PC-3 (cell line): Measurements from ENCODE around the gene CD320. TPM values are rescaled to one million over a fixed set of nuclear protein-coding genes. Genes with fewer than 3 reads are reported as not detected.
"Not testable (repeated sequence)": the region's sequence is repeated elsewhere in the genome, so short reads cannot be mapped to it uniquely, and the experiment has no call there.

Source experiments
- ATAC-seq: fragments of 200-7000 bp; cut with Tn5 transposase; 2 replicates; pipeline ENCODE4 v1.9.1; 2020; ENCODE audit warnings: mild to moderate bottlenecking, moderate library complexity
- BruUV-seq: library from RNA; stranded (reverse); fragments of 400-500 nt; replicated peaks from 2 replicates; lab custom pipeline; 2021; lab: Mats Ljungman, UMichigan
- CTCF ChIA-PET: fragments of 300-600 bp; sonication (Branson Sonifier 250); formaldehyde crosslinking; loops from one replicate; lab custom pipeline; 2022; ENCODE audit warnings: antibody characterized with exemption; lab: Charles Lee
- POLR2A ChIA-PET: fragments of 300-600 bp; sonication (Branson Sonifier 250); formaldehyde crosslinking; loops from one replicate; lab custom pipeline; 2022; ENCODE audit warnings: antibody characterized with exemption; ENCODE audit not compliant: unreplicated experiment; lab: Charles Lee
- DNase-seq: peaks from one replicate; pipeline ENCODE4 v3.0.0-alpha.2; 2015
- H2AFZ ChIP-seq: fragments of 300-600 bp; sonication (generic); 2 replicates; pipeline ENCODE4 v1.6.0; 2016; ENCODE audit warnings: antibody characterized with exemption, low read length
- H3F3A ChIP-seq: fragments of 300-600 bp; sonication (generic); one replicate; pipeline ENCODE4 v1.6.0; 2017; ENCODE audit warnings: antibody characterized with exemption, low read length, control low read depth, mild to moderate bottlenecking; ENCODE audit not compliant: unreplicated experiment
- H3K27ac ChIP-seq: fragments of 300-600 bp; sonication (generic); 2 replicates; pipeline ENCODE4 v1.5.1; 2016; ENCODE audit warnings: mild to moderate bottlenecking, low read length
- H3K27me3 ChIP-seq: fragments of 300-600 bp; sonication (generic); 2 replicates; pipeline ENCODE4 v1.6.1; 2016; ENCODE audit warnings: low read length, mixed read lengths
- H3K36me3 ChIP-seq: fragments of 300-600 bp; sonication (generic); 2 replicates; pipeline ENCODE4 v1.6.1; 2016; ENCODE audit warnings: low read depth, mixed run types, low read length, mixed read lengths
- H3K4me1 ChIP-seq: fragments of 300-600 bp; sonication (generic); 2 replicates; pipeline ENCODE4 v1.5.1; 2016; ENCODE audit warnings: low read length; ENCODE audit not compliant: insufficient read depth
- H3K4me2 ChIP-seq: fragments of 300-600 bp; sonication (generic); 2 replicates; pipeline ENCODE4 v1.6.0; 2016; ENCODE audit warnings: low read length
- H3K4me3 ChIP-seq: fragments of 300-600 bp; sonication (generic); 2 replicates; pipeline ENCODE4 v1.5.1; 2016; ENCODE audit warnings: mild to moderate bottlenecking, low read length, mixed read lengths
- H3K79me2 ChIP-seq: fragments of 300-600 bp; sonication (generic); 2 replicates; pipeline ENCODE4 v1.6.1; 2017; ENCODE audit warnings: low read length, mixed read lengths
- H3K9ac ChIP-seq: fragments of 300-600 bp; sonication (generic); 2 replicates; pipeline ENCODE4 v1.6.0; 2016; ENCODE audit warnings: mild to moderate bottlenecking, low read length
- H3K9me2 ChIP-seq: fragments of 300-600 bp; sonication (generic); replicated peaks from 2 replicates; pipeline ENCODE4 v1.6.1; 2016; ENCODE audit warnings: mixed run types, low read length, mixed read lengths
- H3K9me3 ChIP-seq: fragments of 300-600 bp; sonication (generic); 2 replicates; pipeline ENCODE4 v1.6.1; 2016; ENCODE audit warnings: low read length, mixed read lengths
- H4K20me1 ChIP-seq: fragments of 300-600 bp; sonication (generic); 2 replicates; pipeline ENCODE4 v1.6.1; 2016; ENCODE audit warnings: low read length, mixed read lengths
- CTCF ChIP-seq: fragments of 300-600 bp; sonication (generic); conservative IDR thresholded peaks from 2 replicates; pipeline ENCODE4 v1.5.1; 2017; ENCODE audit warnings: antibody characterized with exemption, low read depth, mild to moderate bottlenecking, low read length
- EZH2 ChIP-seq: fragments of 300-600 bp; sonication (generic); IDR thresholded peaks from one replicate; pipeline ENCODE4 v1.6.1; 2017; ENCODE audit warnings: antibody characterized with exemption, mild to moderate bottlenecking, low read length; ENCODE audit not compliant: unreplicated experiment
- EZH2phosphoT487 ChIP-seq: fragments of 300-600 bp; sonication (generic); IDR thresholded peaks from 2 replicates; pipeline ENCODE4 v1.6.1; 2018; ENCODE audit warnings: mild to moderate bottlenecking, antibody characterized with exemption, low read length, borderline replicate concordance
- intact Hi-C: fragments of 100-400 bp; cut with micrococcal nuclease; formaldehyde crosslinking; loops from 2 replicates; pipeline ENCODE4 v1.9.0; 2023
- total RNA-seq: library from RNA; depleted of rRNA; stranded (reverse); fragments of >200 nt; gene quantifications from 2 replicates; pipeline ENCODE4 v1.2.3, GENCODE V29; 2014

Gene CD320
- total RNA-seq, 1 experiment from 2014 or later: 221 TPM

GRCh38 chr19:8342316-8342683 lies 34.1 kb upstream of the CD320 start:
- CTCF ChIA-PET: no interaction called here
- no peak for TF ChIP-seq EZH2phosphoT487
- no peak for TF ChIP-seq EZH2
- TF ChIP-seq CTCF: no peak
- no peaks in the 10 kb centered on the region for H3K9me2 ChIP-seq
- H3K4me2 ChIP-seq: no peak overlapping the region
- POLR2A ChIA-PET: no interaction called here
- no peak for ATAC-seq
- no TSS peak for BruUV-seq
- no peak overlapping the region for H3K9ac ChIP-seq
- H3F3A ChIP-seq: no peaks in the 10 kb centered on the region
- no peaks in the 10 kb centered on the region for H3K79me2 ChIP-seq
- no peak overlapping the region for H3K4me3 ChIP-seq
- 0 out of 2 replicates have a peak, but pooled peaks cover 4% of the 10 kb centered on the region for H3K4me1 ChIP-seq
- H3K27me3 ChIP-seq: no peaks in the 10 kb centered on the region
- no peak for DNase-seq
- H4K20me1 ChIP-seq: no peaks in the 10 kb centered on the region
- intact Hi-C loops: no loop called here
- no peak overlapping the region for H2AFZ ChIP-seq
- no peak overlapping the region for H3K27ac ChIP-seq
- no peaks in the 10 kb centered on the region for H3K9me3 ChIP-seq
- H3K36me3 ChIP-seq: no peaks in the 10 kb centered on the region

- ATAC-seq, H4K20me1 ChIP-seq, BruUV-seq, H3K4me3 ChIP-seq, H3F3A ChIP-seq, H2AFZ ChIP-seq, H3K4me1 ChIP-seq, DNase-seq, H3K4me2 ChIP-seq, H3K9me3 ChIP-seq, H3K36me3 ChIP-seq, H3K27me3 ChIP-seq, H3K9ac ChIP-seq, intact Hi-C loops, H3K27ac ChIP-seq, H3K79me2 ChIP-seq, H3K9me2 ChIP-seq: not testable (repeated sequence)
- ChIA-PET POLR2A (interaction anchor here (0.6 kb wide), 2 partner anchors 104 to 172 kb away, joined by 3 read pairs; partner anchors contain the start of gene ZNF414), CTCF (interaction anchor here (0.7 kb wide), 1 partner anchor 47 kb away, joined by 5 read pairs; no protein-coding TSS in a partner anchor)
Observed at GRCh38 chr19:8341504-8341903, 33.3 kb upstream of the CD320 start.

DNA sequence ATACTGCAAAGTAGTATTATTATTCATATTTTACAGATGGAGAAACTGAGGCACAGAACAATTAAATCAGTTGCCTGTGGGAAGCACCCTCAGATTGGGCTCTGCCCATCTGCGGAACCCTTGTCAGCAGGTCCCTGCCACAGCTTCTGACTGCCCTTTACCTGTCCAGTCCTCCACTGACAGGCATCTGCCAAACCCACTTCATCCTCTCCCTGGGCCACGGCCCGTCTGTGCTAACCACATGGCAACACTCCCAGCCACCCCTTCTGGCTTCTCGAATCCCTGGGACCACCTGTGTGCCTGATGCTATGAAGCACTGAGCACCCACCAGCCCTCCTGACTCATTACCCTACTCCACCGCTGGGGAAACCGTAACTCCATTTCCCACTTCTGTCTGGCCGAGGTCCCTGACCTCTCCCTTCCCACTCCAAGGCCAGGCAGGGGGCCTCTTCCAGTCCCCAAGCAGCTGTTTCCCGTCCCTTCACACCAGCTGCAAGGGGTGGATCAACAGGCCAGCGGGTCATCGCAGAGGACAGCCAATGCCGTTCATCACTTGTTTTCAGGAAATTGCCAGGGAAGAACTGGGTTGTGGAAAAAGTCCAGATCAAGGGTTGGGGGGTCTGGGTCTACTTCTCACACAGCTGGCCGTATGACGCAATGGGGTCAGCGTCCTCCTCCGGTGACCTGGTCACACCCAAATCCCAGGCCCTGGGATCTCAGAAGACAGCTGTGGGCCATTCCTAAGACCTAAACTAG lies 32.4 kb upstream of the CD320 start:
- H3K4me2 ChIP-seq: no peak overlapping the region
- no peak overlapping the region for H3K9ac ChIP-seq
- no TSS peak for BruUV-seq
- 0 out of 2 replicates have a peak, but pooled peaks cover 4% of the 10 kb centered on the region for H3K4me1 ChIP-seq
- TF ChIP-seq CTCF (no peak), EZH2phosphoT487 (no peak), EZH2 (no peak)
- no peak overlapping the region for H3K27ac ChIP-seq
- peaks cover 3% of the 10 kb centered on the region; the same call in 1 of the 2 replicates for H3K27me3 ChIP-seq
- no peaks in the 10 kb centered on the region for H3K9me3 ChIP-seq
- DNase-seq: no peak
- ChIA-PET CTCF (no interaction called here), POLR2A (interaction anchor here (0.6 to 0.7 kb wide), 2 partner anchors 19 to 72 kb away, joined by 3 to 14 read pairs; partner anchors contain the start of gene RPS28)
- H3K9me2 ChIP-seq: no peaks in the 10 kb centered on the region
- no peak for ATAC-seq
- no peak overlapping the region for H2AFZ ChIP-seq
- H4K20me1 ChIP-seq: no peaks in the 10 kb centered on the region
- H3K36me3 ChIP-seq: no peaks in the 10 kb centered on the region
- no peaks in the 10 kb centered on the region for H3K79me2 ChIP-seq
- intact Hi-C loops: no loop called here
- H3F3A ChIP-seq: no peaks in the 10 kb centered on the region
- no peak overlapping the region for H3K4me3 ChIP-seq
